HG02759 (cell line): ENCODE data around the gene ZFHX3.
A peak's percentile ranks its signal among the peaks of the same experiment; 100 is the strongest.

Experiments
- ATAC-seq: cut with Tn5 transposase; IDR thresholded peaks from one replicate; pipeline ENCODE4 v1.9.1; 2021; ENCODE audit warnings: mild to moderate bottlenecking, moderate library complexity; ENCODE audit not compliant: unreplicated experiment

ZFHX3 gene

GRCh38 chr16:73057291-73058210 is 9.6 kb upstream of the ZFHX3 start:
- ATAC-seq, result peak; percentile 57

DNA sequence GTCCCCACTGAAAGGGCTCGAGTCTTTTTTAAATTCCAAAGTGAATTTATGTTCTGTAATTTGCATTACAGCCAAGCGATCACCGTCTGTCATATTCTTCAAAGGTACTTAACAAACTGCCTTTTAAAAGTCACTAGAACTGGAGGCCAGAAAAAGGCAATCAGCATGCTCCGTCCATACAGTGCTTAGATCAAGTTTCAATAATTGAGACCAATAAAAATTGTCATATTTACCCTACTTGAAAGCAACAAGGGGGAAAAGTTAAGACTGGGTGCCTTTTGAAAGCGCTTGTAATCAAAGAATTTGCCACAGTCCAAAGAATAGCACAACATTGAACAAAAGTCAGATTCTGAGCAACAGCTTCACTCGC is 9.0 kb upstream of the ZFHX3 start:
- no peak for ATAC-seq

GRCh38 chr16:73056448-73056847 is 8.5 kb upstream of the ZFHX3 start:
- ATAC-seq, result no peak

GRCh38 chr16:73054813-73055482 is 7.0 kb upstream of the ZFHX3 start:
- no peak for ATAC-seq

- ATAC-seq, result no peak
Measured at GRCh38 chr16:73054498-73054812, 6.5 kb upstream of the ZFHX3 start.

DNA sequence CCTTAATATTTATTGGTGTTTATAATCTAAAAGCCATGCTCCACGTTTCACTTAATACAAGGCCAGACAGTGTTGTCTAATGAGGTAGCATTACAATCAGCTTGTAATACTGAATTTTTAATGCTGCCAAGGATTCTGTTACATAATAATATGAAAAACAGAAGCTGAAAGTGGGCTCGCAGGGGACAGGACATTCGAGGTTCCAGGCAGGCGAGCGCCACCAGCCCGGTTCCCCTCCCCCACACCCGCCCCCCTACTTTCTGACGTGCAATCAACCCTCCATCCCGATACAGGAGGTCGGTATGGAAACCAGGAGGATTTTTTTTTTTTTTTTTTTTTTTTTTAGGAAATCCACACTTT is 6.2 kb upstream of the ZFHX3 start:
- ATAC-seq, result no peak

- no peak for ATAC-seq
Measured at GRCh38 chr16:73053364-73054124, 5.6 kb upstream of the ZFHX3 start.

DNA sequence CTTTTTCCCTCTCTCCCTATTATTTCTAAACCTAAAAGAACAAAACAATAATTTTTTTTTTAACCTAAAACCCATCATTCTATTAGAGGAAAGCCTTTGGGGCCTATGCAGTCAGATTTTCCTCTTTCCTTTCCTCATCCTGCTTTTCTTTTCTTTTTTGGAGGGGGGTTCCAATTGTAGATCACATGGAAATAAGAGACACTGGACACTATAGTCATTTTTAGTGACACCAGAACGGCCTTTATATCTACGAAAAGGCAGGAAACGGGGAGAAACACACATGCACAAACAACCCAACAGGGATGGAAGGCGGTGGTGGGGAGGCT is 5.1 kb upstream of the ZFHX3 start:
- ATAC-seq, result no peak

DNA sequence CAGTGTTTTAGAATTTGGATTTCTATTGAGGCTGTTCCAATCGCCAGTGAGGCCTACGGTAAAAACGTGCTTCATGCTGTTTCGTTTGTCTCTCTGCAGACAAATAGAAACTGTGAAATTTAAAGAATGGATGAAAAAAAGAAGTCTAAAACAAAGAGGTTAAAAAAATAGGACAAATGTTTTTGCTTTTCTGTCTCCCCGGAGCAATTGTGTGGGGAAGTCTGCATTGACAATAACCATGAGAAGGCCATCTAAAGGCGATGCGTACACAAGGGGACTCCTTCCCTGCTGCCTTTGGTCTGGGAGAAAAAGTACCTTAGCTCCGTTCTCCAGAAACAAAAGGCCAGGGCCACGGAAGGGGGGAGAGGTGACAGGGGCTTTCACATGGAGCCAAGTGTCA is 4.6 kb upstream of the ZFHX3 start:
- no peak for ATAC-seq

DNA sequence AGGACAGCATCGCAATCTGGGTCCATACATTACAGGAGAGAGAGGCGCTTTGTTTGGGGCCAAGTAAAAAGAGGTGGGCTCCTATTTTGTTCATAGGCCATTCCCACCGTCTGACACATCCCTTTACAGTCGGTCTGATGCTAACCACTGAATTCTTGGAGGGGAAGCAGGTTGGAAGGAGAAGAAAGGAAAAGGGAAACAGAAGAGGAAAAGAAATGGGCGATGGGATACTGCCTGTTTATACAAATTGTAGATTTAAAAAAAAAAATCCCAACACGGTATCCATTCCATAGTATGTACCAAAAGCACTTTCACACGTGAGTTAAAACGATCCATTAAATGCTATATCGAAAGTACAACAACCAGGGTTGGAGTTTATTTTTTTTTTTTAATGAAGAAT is 4.0 kb upstream of the ZFHX3 start:
- ATAC-seq, result no peak

GRCh38 chr16:73051226-73051625 is 3.3 kb upstream of the ZFHX3 start:
- no peak for ATAC-seq

DNA sequence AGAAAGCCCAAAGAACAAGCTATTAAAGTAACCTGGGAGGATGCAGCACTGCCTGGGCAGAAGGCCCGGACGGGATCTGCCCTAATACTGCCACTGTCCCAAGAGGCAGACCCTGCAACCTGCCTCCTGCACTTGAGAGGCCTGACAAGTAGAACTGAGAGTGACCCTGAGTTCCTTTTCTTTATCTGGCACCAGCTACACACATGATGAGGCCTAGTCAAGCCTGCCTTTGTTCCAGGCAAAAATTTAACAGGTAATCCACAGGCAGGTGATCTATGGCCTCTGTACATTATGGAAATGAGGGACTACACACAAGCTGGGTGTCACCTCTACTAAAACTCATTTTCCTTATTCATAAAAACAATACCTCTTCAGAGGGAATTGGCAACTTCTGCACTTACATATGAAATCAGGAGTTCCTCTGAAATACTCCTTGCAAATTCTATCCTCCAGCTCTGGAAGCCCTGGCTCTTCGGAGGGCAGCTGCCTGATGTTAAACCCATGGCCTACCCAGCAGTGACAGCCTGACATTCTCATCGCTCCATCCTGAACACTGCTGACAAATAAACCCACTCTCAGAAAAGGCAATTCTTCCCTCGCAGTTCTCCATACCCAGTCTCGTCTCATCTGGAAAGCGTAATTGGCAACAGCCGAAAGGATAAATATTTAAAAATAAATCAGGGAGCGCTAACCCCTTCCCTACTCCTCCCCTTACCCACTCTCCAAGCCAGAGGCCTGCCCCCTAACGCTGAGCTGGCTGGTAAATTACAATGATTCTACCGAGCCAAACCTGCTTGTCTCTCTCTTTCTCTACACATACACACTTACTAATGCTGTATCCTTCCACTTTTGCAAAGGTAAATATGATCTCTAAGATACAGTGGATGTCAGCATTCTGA is 2.5 kb upstream of the ZFHX3 start:
- ATAC-seq, result no peak

DNA sequence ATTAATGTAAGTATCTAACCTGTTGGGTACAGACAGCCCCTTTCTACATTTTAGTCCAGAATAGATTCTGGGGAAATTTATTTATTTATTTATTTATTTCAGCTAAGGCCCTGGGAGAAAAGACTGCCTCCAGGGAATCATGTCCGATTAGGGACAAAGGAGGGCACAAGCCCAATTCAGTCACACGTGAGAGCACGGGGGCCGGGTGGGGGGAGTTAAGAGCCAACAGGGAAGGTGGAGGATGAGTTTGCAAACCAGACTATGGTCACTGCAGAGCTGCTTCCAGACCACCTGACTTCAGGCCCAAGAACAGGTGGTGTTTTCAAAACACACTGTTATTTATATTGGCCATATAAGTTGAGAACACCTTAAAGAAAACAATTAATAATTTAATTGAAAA is 1.6 kb upstream of the ZFHX3 start:
- no peak for ATAC-seq

GRCh38 chr16:73049091-73049490 is 1.2 kb upstream of the ZFHX3 start:
- ATAC-seq, result no peak

DNA sequence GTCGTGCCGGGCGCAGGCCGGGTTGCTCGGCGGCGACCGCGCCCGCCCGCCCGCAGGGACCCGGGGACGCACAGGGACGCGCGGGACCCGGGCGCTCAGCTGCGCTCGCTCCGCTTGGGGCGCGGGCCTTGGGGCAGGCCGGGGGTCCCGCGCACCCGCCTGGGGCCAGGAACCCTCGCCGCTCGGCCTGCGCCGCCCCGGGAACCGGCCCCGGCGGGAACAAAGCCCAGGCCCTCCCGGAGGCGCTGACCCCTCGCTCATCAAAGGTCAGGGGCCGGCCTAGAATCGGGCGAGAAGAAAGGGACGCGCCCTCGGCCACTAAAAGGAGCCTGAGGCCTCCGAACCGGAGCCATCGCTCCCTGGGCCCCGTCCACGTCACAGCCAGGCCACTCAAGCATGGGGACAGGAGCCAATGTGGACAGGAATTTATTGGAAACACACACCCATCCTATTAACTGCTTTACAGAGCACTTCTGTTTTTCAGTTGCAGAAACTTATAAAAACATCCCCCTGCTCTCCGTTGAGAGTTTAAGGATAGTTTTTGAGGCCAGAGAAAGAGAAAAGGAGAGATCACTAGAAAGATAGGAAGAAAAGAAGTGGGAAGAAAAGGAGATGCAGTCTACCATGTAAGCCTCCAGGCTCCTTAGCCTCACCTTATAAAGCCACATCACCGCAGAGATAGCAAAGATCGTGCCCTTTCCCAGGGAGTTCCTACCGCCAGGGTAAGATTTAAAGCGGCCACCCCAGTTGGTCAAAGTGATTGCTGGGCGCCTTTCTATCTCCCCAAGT is 558 bp upstream of the ZFHX3 start:
- ATAC-seq, result no peak

DNA sequence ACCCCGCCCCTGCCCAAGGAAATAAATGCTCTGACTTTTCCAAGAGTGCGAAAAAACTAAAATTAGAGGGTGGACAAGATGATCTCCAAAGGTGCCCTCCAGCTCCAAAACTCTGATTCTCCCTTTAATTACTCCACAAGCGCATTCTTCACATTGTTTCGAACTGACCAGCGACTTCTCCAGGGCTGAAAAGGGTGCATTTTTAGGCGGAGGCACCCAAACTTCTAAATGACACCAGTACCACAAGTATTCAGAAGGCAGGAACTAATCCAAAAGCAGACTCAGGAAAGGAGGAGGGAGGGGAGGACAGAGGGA is 750 bp downstream of the ZFHX3 start:
- ATAC-seq, result no peak

DNA sequence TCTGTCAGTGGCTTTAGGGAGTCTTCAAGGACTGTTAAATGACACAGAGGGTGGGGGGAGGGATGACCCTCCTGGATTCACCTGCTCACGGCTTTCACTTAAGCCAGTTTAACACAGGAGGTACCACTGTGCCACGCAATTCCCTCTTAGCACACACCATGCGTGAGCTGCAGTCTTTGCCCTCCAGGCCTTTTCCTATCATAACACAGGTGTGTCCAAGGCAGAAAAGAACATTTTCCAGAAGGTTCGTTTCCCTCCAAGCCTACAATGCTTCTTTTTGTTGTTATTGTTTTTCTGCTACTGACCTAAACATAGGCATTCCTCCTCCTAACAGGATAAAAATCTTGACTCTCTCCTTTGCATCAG is 1.1 kb downstream of the ZFHX3 start:
- ATAC-seq, result no peak

GRCh38 chr16:73046202-73046848 is 1.6 kb downstream of the ZFHX3 start:
- no peak for ATAC-seq

DNA sequence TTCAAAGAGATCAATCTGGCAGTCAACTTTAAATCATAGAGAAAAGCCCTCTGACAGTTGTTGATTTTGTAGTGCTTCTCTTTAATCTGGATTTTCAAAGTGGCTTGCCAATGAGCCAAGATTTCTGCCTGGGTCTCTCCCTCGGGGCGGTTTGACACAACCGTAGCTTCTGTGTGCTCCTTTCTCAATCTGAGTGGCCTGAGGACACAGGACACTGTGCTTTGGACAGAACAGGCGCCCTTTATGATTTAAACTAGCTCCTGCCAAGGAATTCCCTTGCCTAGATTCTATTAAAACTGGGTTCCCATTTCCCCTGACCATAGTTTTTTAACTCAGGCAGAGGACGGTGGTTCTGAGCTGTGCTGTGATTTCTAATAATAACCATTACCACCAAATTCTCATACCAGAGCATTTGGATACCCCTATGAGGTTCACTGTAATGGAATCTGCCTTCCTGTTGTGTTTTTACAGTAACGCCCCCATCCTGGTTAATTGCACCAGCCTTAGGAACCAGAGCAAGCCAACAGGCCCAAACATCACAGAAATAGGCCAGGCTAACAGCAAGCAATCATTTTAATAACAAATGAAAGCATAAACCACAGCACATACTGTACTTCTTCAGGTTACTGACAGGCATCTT is 4.0 kb downstream of the ZFHX3 start:
- ATAC-seq, result no peak

GRCh38 chr16:73042807-73043206 is 5.1 kb downstream of the ZFHX3 start:
- ATAC-seq, result no peak
